Daoy (cell line): ENCODE data around the gene RNU1-3. TPM values are rescaled to one million over a fixed set of nuclear protein-coding genes. Genes with fewer than 3 reads are reported as not detected.
"Not testable (repeated sequence)": the region's sequence is repeated elsewhere in the genome, so short reads cannot be mapped to it uniquely, and the experiment has no call there.

Source experiments
- DNase-seq: peaks from one replicate; pipeline ENCODE4 v3.0.0-alpha.2; 2015; ENCODE audit warnings: low read depth
- total RNA-seq: library from RNA; depleted of rRNA; stranded (reverse); fragments of >200 nt; shearing (Covaris generic); gene quantifications from 2 replicates; pipeline ENCODE4 v1.2.3, GENCODE V29; 2014; rRNA removed

The RNU1-3 gene
- total RNA-seq = 306 and 832 TPM in 2 replicates

GRCh38 chr1:16666502-16667413 is at the start of gene RNU1-3:
Gene RNU1-3, minus strand, starts transcription at chr1:16666948.
- DNase-seq = not testable (repeated sequence)

DNA sequence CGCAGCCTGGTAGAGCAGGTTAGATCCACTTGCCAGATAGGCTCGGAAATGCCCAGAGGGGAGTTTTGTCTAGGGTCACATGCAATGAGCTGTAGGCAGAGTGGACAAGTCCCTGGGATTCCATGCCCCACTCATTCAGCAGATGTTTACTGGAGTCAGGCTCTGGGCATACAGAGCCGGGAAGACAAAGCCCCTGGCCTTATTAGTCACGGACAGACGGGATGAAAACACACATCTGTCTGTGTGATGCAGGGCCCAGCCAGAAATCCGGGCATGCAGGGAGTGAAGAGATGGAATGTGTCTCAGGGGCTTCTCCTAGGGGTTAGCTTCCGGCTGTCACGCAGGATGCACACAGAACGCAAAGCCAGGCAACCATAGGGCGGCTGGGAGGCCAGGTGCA is 46.7 kb upstream of the RNU1-3 start:
- not testable (repeated sequence) for DNase-seq

DNA sequence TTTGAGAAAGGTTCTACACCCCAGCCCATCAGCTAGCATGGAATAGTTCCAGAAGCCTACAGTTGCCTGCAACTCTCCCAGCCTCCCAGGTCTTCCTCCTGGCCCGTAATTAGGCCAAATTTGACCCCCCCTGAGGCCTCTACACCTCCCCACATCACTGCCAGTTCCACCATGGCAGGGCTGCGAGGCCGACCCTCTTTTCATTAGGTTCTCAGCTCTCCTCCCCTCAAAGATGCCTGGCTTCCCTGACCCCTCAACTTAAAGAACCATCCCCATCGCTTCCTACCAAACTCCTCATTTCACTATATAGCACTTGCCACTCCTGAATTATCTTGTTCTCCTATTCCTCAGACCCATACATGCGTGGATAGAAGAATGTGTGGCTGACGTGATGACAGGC is 46.2 kb upstream of the RNU1-3 start:
- not testable (repeated sequence) for DNase-seq

GRCh38 chr1:16712582-16712981 is 45.8 kb upstream of the RNU1-3 start:
- peak; percentile 22 for DNase-seq

GRCh38 chr1:16712131-16712530 is 45.4 kb upstream of the RNU1-3 start:
- DNase-seq = not testable (repeated sequence)

GRCh38 chr1:16710618-16711017 is 43.9 kb upstream of the RNU1-3 start:
- not testable (repeated sequence) for DNase-seq

DNA sequence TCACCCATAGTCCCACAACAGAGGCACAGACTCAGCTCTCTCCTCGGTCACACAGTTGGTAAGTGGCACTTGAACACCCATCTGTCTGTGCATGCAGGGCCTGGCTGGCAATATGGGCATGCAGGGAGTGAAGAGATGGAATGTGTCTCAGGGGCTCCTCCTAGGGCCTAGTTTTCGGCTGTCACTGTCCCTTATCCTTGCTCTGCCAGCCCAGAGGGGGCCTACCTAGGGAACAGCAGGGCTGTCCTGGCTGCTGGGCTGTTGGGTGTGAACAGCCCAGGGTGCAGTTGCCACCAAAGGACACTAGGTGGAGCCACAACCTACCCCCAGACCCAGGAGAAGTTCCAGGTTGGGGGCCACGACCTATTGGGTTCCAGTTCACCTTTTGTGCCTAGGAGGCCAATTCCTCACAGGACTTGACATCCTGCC is 42.9 kb upstream of the RNU1-3 start:
- DNase-seq = not testable (repeated sequence)

- not testable (repeated sequence) for DNase-seq
Measured at GRCh38 chr1:16708704-16709103, 42.0 kb upstream of the RNU1-3 start.

DNA sequence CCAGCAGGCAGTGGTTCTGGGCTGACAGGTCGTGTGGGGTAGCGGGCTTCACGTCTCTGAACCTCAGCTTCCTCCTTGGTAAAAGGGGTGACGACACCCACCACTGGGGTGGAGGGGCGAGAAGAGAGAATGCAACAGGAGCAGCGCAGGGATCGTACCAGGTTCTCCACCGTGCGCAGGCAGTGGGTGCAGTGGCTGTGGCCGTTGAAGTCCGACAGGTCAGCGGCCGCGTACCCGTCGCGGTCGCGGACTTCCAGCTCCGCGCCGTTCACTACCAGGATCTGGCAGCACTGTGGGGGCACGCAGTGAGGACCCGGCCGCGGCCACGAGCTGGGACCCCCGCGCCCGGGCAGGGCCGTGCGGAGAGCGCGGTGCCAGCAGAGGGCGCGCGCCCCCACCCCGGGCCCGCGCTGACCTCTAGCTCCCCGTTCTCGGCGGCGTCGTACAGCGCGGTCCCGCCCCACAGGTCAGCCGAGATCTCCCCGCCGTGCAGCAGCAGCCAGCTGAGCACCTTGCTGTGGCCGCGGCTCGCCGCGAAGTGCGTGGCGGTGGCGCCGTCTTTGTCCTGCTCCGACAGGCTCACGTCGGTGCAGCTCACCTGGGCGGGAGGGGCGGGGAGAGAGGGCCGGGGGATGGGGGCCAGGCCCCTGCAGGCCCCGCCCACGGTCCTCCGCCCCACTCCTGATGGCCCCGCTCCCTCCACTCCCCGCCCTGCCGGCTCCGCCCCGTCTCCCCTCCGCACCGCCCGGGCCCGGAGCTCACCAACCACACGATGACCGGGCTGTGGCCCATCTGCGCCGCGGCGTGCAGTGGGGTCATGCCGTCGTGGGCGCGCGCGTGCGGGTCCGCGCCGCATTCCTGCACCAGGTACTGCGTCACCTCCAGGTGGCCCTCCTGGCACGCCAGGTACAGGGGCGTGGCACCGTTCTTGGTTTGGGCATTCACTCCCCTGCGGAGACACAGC is 40.7 kb upstream of the RNU1-3 start:
- DNase-seq = not testable (repeated sequence)

- not testable (repeated sequence) for DNase-seq
Measured at GRCh38 chr1:16706302-16706701, 39.6 kb upstream of the RNU1-3 start.

- DNase-seq = not testable (repeated sequence)
Measured at GRCh38 chr1:16704502-16705100, 37.9 kb upstream of the RNU1-3 start.

GRCh38 chr1:16704076-16704475 is 37.3 kb upstream of the RNU1-3 start:
- not testable (repeated sequence) for DNase-seq

- not testable (repeated sequence) for DNase-seq
Measured at GRCh38 chr1:16703602-16704001, 36.9 kb upstream of the RNU1-3 start.

GRCh38 chr1:16703141-16703540 is 36.4 kb upstream of the RNU1-3 start:
- not testable (repeated sequence) for DNase-seq

DNA sequence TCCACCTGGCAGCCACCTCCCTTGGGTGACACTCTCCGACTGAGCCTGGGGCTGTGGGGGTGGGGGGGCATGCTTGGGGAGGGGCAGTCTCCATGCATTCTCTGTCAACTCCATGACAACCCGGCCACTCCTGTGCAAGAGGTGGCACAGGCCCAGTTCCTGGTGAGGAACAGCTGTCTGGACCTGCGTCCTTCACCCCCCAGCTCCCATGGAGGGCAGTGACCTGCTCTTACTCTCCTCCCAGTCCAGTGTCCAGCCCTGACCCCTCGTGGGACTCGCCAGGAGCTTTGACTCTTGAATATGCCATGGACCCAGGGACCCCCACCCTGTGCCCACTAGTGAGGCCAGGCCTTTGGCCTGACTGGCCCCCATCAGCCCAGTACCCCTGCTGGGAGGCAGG is 35.5 kb upstream of the RNU1-3 start:
- DNase-seq = peak; percentile 1

- DNase-seq = not testable (repeated sequence)
Measured at GRCh38 chr1:16701189-16701588, 34.4 kb upstream of the RNU1-3 start.

DNA sequence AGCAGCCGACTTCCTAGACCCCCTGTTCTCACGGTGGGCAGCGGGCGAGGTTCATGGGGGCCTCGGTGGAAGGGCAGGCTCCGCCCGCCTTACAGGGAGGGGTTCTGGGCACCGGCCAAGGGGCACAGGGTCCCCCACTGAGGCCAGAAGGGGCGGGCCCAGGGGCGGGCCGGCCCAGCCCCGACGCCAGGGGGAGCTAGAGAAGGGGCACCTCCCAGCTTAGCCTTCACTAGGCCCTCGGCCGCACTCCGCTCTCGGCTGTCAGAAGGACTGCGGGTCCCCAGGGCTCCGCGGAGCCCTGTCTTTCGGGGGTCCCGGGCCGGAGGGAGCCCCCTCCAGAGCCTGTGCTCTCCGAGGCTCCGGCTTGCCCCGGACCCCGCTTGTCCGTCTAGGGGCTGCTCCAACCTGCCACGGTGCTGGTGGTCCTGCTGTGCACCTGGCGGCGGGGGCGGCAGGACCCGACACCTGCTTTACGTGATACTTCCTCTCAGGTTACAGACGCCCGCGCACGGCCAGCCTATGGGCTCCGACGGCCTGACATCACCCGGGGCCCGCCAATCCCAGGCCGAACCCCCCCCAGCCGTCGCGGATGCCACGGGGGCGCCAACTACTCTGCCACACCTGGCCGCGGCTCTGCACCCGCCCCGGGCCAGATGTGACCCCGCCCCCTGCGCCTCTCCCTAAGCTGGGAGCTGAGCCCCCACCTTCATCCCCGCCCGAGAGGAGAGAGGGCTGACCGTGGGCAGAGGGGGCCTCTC is 33.6 kb upstream of the RNU1-3 start:
- DNase-seq = not testable (repeated sequence)

- DNase-seq = peak; percentile 8
Measured at GRCh38 chr1:16699440-16699839, 32.7 kb upstream of the RNU1-3 start.

GRCh38 chr1:16697152-16697551 is 30.4 kb upstream of the RNU1-3 start:
- DNase-seq = not testable (repeated sequence)

- peak; percentile 39 for DNase-seq
Measured at GRCh38 chr1:16696507-16697150, 29.9 kb upstream of the RNU1-3 start.
